ENCODE measurements around the gene TSPAN4.

The TSPAN4 gene

DNA sequence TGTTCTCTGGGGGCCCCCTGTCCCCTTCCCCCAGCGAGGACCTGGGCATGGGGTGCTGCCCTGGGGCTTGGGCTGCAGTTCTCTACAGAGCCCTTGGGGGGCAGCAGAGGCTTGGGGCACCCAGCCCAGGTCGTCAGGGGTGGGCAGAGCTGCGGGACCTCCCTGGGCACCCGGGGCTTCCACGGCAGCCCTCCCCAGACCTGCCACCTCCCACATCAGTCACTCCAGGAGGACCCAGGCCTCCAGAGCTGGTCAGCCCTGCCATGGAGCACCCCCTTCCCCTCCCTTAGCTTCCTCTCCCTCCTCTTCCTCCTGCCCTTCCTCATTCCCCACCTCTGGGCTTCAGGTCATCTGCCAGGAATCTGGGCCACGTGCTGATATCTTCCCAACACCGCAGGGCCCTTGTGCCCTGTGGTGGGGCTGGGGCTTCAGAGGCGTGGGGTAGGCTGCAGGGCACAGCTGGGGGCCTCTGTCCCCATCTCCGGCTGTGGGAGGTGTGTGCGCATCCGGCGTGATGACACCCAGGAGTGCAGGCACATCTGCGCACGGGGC is 5.8 kb downstream of the TSPAN4 start (continued):
- TF ChIP-seq, protein P1, sequence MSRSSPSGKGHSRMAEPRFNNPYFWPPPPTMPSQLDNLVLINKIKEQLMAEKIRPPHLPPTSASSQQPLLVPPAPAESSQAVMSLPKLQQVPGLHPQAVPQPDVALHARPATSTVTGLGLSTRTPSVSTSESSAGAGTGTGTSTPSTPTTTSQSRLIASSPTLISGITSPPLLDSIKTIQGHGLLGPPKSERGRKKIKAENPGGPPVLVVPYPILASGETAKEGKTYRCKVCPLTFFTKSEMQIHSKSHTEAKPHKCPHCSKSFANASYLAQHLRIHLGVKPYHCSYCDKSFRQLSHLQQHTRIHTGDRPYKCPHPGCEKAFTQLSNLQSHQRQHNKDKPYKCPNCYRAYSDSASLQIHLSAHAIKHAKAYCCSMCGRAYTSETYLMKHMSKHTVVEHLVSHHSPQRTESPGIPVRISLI (tag by site-specific recombination; IDR thresholded peaks at IDR 0.05): no peak
- TF ChIP-seq, protein P2, sequence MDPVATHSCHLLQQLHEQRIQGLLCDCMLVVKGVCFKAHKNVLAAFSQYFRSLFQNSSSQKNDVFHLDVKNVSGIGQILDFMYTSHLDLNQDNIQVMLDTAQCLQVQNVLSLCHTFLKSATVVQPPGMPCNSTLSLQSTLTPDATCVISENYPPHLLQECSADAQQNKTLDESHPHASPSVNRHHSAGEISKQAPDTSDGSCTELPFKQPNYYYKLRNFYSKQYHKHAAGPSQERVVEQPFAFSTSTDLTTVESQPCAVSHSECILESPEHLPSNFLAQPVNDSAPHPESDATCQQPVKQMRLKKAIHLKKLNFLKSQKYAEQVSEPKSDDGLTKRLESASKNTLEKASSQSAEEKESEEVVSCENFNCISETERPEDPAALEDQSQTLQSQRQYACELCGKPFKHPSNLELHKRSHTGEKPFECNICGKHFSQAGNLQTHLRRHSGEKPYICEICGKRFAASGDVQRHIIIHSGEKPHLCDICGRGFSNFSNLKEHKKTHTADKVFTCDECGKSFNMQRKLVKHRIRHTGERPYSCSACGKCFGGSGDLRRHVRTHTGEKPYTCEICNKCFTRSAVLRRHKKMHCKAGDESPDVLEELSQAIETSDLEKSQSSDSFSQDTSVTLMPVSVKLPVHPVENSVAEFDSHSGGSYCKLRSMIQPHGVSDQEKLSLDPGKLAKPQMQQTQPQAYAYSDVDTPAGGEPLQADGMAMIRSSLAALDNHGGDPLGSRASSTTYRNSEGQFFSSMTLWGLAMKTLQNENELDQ (tag by site-specific recombination; IDR thresholded peaks at IDR 0.05; ENCODE audit: low read depth): no peak
- TF ChIP-seq ZFP41 (tag by site-specific recombination; IDR thresholded peaks at IDR 0.05; ENCODE audit: borderline replicate concordance): no peak
- no peak for TF ChIP-seq TRIM28 (IDR thresholded peaks at IDR 0.05; ENCODE audit: borderline replicate concordance, low read length)
- TF ChIP-seq, protein P3, sequence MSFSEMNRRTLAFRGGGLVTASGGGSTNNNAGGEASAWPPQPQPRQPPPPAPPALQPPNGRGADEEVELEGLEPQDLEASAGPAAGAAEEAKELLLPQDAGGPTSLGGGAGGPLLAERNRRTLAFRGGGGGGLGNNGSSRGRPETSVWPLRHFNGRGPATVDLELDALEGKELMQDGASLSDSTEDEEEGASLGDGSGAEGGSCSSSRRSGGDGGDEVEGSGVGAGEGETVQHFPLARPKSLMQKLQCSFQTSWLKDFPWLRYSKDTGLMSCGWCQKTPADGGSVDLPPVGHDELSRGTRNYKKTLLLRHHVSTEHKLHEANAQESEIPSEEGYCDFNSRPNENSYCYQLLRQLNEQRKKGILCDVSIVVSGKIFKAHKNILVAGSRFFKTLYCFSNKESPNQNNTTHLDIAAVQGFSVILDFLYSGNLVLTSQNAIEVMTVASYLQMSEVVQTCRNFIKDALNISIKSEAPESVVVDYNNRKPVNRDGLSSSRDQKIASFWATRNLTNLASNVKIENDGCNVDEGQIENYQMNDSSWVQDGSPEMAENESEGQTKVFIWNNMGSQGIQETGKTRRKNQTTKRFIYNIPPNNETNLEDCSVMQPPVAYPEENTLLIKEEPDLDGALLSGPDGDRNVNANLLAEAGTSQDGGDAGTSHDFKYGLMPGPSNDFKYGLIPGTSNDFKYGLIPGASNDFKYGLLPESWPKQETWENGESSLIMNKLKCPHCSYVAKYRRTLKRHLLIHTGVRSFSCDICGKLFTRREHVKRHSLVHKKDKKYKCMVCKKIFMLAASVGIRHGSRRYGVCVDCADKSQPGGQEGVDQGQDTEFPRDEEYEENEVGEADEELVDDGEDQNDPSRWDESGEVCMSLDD (tag by site-specific recombination; IDR thresholded peaks at IDR 0.05): peak; percentile 16; the same call in 1 of the 2 replicates
- no peak for TF ChIP-seq SCRT1 (tag by site-specific recombination; IDR thresholded peaks at IDR 0.05; ENCODE audit: borderline replicate concordance)
- TF ChIP-seq ZNF146 (tag by site-specific recombination; IDR thresholded peaks at IDR 0.05): no peak
- TF ChIP-seq, protein P4, sequence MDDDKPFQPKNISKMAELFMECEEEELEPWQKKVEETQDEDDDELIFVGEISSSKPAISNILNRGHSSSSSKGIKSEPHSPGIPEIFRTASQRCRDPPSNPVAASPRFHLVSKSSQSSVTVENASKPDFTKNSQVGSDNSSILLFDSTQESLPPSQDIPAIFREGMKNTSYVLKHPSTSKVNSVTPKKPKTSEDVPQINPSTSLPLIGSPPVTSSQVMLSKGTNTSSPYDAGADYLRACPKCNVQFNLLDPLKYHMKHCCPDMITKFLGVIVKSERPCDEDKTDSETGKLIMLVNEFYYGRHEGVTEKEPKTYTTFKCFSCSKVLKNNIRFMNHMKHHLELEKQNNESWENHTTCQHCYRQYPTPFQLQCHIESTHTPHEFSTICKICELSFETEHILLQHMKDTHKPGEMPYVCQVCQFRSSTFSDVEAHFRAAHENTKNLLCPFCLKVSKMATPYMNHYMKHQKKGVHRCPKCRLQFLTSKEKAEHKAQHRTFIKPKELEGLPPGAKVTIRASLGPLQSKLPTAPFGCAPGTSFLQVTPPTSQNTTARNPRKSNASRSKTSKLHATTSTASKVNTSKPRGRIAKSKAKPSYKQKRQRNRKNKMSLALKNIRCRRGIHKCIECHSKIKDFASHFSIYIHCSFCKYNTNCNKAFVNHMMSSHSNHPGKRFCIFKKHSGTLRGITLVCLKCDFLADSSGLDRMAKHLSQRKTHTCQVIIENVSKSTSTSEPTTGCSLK (tag by site-specific recombination; IDR thresholded peaks at IDR 0.05): no peak
- no peak for TF ChIP-seq ZNF777 (tag by site-specific recombination; IDR thresholded peaks at IDR 0.05; ENCODE audit: borderline replicate concordance)
- TF ChIP-seq, protein P5, sequence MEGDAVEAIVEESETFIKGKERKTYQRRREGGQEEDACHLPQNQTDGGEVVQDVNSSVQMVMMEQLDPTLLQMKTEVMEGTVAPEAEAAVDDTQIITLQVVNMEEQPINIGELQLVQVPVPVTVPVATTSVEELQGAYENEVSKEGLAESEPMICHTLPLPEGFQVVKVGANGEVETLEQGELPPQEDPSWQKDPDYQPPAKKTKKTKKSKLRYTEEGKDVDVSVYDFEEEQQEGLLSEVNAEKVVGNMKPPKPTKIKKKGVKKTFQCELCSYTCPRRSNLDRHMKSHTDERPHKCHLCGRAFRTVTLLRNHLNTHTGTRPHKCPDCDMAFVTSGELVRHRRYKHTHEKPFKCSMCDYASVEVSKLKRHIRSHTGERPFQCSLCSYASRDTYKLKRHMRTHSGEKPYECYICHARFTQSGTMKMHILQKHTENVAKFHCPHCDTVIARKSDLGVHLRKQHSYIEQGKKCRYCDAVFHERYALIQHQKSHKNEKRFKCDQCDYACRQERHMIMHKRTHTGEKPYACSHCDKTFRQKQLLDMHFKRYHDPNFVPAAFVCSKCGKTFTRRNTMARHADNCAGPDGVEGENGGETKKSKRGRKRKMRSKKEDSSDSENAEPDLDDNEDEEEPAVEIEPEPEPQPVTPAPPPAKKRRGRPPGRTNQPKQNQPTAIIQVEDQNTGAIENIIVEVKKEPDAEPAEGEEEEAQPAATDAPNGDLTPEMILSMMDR (tag by site-specific recombination; IDR thresholded peaks at IDR 0.05): peak; percentile 64
- no peak for TF ChIP-seq ZNF792 (tag by site-specific recombination; IDR thresholded peaks at IDR 0.05)
- TF ChIP-seq ZNF610 (tag by site-specific recombination; IDR thresholded peaks at IDR 0.05; ENCODE audit: borderline replicate concordance): no peak
- TF ChIP-seq ZNF776 (tag by site-specific recombination; IDR thresholded peaks at IDR 0.05; ENCODE audit: borderline replicate concordance): no peak
- no peak for TF ChIP-seq ZNF394 (tag by site-specific recombination; IDR thresholded peaks at IDR 0.05; ENCODE audit: borderline replicate concordance)
- TF ChIP-seq SALL2 (tag by site-specific recombination; IDR thresholded peaks at IDR 0.05; ENCODE audit: borderline replicate concordance): no peak
- TF ChIP-seq ZNF292 (tag by site-specific recombination; IDR thresholded peaks at IDR 0.05; ENCODE audit: borderline replicate concordance, low read depth): no peak
- TF ChIP-seq, protein P6, sequence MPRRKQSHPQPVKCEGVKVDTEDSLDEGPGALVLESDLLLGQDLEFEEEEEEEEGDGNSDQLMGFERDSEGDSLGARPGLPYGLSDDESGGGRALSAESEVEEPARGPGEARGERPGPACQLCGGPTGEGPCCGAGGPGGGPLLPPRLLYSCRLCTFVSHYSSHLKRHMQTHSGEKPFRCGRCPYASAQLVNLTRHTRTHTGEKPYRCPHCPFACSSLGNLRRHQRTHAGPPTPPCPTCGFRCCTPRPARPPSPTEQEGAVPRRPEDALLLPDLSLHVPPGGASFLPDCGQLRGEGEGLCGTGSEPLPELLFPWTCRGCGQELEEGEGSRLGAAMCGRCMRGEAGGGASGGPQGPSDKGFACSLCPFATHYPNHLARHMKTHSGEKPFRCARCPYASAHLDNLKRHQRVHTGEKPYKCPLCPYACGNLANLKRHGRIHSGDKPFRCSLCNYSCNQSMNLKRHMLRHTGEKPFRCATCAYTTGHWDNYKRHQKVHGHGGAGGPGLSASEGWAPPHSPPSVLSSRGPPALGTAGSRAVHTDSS (tag by site-specific recombination; IDR thresholded peaks at IDR 0.05): peak; percentile 90
- TF ChIP-seq ZBTB8A (tag by site-specific recombination; IDR thresholded peaks at IDR 0.05): 0 out of 2 replicates have a peak, but pooled peaks have one; percentile 19
- peak; percentile 93 for TF ChIP-seq ZIC2 (tag by site-specific recombination; IDR thresholded peaks at IDR 0.05)
- no peak for TF ChIP-seq ZNF132 (tag by site-specific recombination; IDR thresholded peaks at IDR 0.05; ENCODE audit: borderline replicate concordance)
- TF ChIP-seq, protein P7, sequence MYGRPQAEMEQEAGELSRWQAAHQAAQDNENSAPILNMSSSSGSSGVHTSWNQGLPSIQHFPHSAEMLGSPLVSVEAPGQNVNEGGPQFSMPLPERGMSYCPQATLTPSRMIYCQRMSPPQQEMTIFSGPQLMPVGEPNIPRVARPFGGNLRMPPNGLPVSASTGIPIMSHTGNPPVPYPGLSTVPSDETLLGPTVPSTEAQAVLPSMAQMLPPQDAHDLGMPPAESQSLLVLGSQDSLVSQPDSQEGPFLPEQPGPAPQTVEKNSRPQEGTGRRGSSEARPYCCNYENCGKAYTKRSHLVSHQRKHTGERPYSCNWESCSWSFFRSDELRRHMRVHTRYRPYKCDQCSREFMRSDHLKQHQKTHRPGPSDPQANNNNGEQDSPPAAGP (tag by site-specific recombination; IDR thresholded peaks at IDR 0.05): 0 out of 2 replicates have a peak, but pooled peaks have one; percentile 32
- TF ChIP-seq KLF8 (tag by site-specific recombination; IDR thresholded peaks at IDR 0.05): peak; percentile 34; the same call in 1 of the 2 replicates
- TF ChIP-seq ZNF248 (tag by site-specific recombination; IDR thresholded peaks at IDR 0.05): no peak
- TF ChIP-seq ZNF366 (tag by site-specific recombination; conservative IDR thresholded peaks at IDR 0.05): 0 out of 2 replicates have a peak, but pooled peaks have one; percentile 21

All from HEK293 (cell line).